ENCODE data around the gene MRPL27.

DNA sequence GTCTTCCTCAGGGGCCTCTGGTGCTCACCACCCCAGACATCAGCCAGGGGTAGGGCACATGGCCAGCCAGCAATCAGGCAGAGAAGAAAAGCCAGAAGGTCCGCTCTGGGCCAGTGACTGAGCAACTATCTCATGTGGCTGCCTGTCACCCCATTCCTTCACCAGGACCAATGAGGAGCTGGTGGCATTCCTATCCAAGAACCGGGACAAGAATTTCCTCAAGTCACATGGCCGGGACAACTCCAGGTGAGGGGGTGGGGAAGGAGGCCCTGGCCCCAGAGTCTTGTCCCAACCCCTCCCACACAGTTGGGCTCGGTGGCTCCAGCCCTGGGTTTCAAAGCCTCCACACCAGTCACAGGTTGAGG is 17.7 kb downstream of the MRPL27 start:
- no peak for TF ChIP-seq POLR2A (IDR thresholded peaks at IDR 0.05)
- TF ChIP-seq, protein P1, sequence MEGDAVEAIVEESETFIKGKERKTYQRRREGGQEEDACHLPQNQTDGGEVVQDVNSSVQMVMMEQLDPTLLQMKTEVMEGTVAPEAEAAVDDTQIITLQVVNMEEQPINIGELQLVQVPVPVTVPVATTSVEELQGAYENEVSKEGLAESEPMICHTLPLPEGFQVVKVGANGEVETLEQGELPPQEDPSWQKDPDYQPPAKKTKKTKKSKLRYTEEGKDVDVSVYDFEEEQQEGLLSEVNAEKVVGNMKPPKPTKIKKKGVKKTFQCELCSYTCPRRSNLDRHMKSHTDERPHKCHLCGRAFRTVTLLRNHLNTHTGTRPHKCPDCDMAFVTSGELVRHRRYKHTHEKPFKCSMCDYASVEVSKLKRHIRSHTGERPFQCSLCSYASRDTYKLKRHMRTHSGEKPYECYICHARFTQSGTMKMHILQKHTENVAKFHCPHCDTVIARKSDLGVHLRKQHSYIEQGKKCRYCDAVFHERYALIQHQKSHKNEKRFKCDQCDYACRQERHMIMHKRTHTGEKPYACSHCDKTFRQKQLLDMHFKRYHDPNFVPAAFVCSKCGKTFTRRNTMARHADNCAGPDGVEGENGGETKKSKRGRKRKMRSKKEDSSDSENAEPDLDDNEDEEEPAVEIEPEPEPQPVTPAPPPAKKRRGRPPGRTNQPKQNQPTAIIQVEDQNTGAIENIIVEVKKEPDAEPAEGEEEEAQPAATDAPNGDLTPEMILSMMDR (IDR thresholded peaks at IDR 0.05), result no peak
